HepG2 (cell line): ENCODE results near the gene SOX12. TPM values are rescaled to one million over a fixed set of nuclear protein-coding genes. Genes with fewer than 3 reads are reported as not detected.

Source experiments
- AKAP8 ChIP-seq: sonication (generic); formaldehyde crosslinking; IDR thresholded peaks from 2 replicates; pipeline ENCODE4 v1.5.1; 2020; ENCODE audit warnings: mild to moderate bottlenecking, missing genetic modification reagents
- ATF7 ChIP-seq, 2 experiments: fragments of 450-650 bp in 1 of 2; sonication (generic) in 1 of 2; formaldehyde crosslinking in 1 of 2; IDR thresholded peaks; 2 replicates each; pipeline versions ENCODE4 v1.4.0 to v1.6.1; 2016 to 2020; ENCODE audit warnings: antibody characterized with exemption in 1 of 2, mild to moderate bottlenecking in 1 of 2, missing genetic modification reagents in 1 of 2
- GLI4 ChIP-seq: sonication (generic); formaldehyde crosslinking; IDR thresholded peaks from 2 replicates; pipeline ENCODE4 v1.5.1; 2020; ENCODE audit warnings: missing genetic modification reagents, mild to moderate bottlenecking, moderate library complexity, borderline replicate concordance
- HHEX ChIP-seq: IDR thresholded peaks from 2 replicates; pipeline ENCODE4 v1.6.1; 2016; ENCODE audit warnings: control low read depth
- PTBP1 ChIP-seq: fragments of 200-400 bp; formaldehyde crosslinking; IDR thresholded peaks from 2 replicates; pipeline ENCODE4 v1.6.1; 2018; ENCODE audit warnings: low read length, low read depth; ENCODE audit not compliant: poor library complexity, severe bottlenecking
- SAP130 ChIP-seq: IDR thresholded peaks from 2 replicates; pipeline ENCODE4 v1.6.1; 2016; ENCODE audit warnings: low read depth
- SNRNP70 ChIP-seq: fragments of 200-400 bp; formaldehyde crosslinking; IDR thresholded peaks from 2 replicates; pipeline ENCODE4 v1.6.1; 2017; ENCODE audit warnings: mild to moderate bottlenecking, low read depth, low read length, moderate library complexity
- SUZ12 ChIP-seq: fragments of 150-350 bp; IDR thresholded peaks from 2 replicates; pipeline ENCODE4 v1.6.1; 2014; ENCODE audit warnings: low read depth, low read length
- ZFX ChIP-seq: sonication (generic); formaldehyde crosslinking; IDR thresholded peaks from 2 replicates; pipeline ENCODE4 v1.4.0; 2020; ENCODE audit warnings: mild to moderate bottlenecking, low read depth, missing genetic modification reagents, moderate library complexity
- ZNF329 ChIP-seq: sonication (generic); formaldehyde crosslinking; IDR thresholded peaks from 2 replicates; pipeline ENCODE4 v1.9.0; 2021; ENCODE audit warnings: low read depth, mild to moderate bottlenecking, missing genetic modification reagents
- ZNF383 ChIP-seq: sonication (generic); formaldehyde crosslinking; IDR thresholded peaks from 2 replicates; pipeline ENCODE4 v1.4.0; 2020; ENCODE audit warnings: missing genetic modification reagents, mild to moderate bottlenecking, borderline replicate concordance
- ZNF589 ChIP-seq: sonication (generic); formaldehyde crosslinking; conservative IDR thresholded peaks from 2 replicates; pipeline ENCODE4 v1.8.0; 2022; ENCODE audit warnings: mild to moderate bottlenecking, moderate library complexity, missing genetic modification reagents
- ZNF616 ChIP-seq: sonication (generic); formaldehyde crosslinking; IDR thresholded peaks from 2 replicates; pipeline ENCODE4 v1.5.0; 2020; ENCODE audit warnings: low read depth, mild to moderate bottlenecking, missing genetic modification reagents
- ZSCAN30 ChIP-seq: sonication (generic); formaldehyde crosslinking; IDR thresholded peaks from 2 replicates; pipeline ENCODE4 v1.5.0; 2020; ENCODE audit warnings: mild to moderate bottlenecking, missing genetic modification reagents
- polyA plus RNA-seq, 8 experiments: library from polyadenylated mRNA; depleted of rRNA in 3 of 8; stranded (reverse) in 7 of 8; unstranded in 1 of 8; fragments of >200 nt; fragmentation: Illumina TruSeq in 4 of 8; extraction: Trizol in 4 of 8; gene quantifications; 2 replicates each; pipeline versions ENCODE4 v1.2.1 to v1.2.3, GENCODE V29; 2011 to 2016; ENCODE audit warnings: low read depth in 4 of 8, missing spikeins in 1 of 8, mixed read lengths in 1 of 8; ENCODE audit not compliant: insufficient read depth in 1 of 8
- total RNA-seq, 5 experiments: library from RNA; depleted of rRNA; stranded (reverse); fragments of >200 nt; fragmentation: Illumina TruSeq; extraction: Trizol; gene quantifications; 2 replicates each; pipeline ENCODE4 v1.2.3, GENCODE V29; 2016; ENCODE audit warnings: low read depth in 1 of 5
- TF ChIP-seq, protein P1 (sequence below): IDR thresholded peaks from 2 replicates; pipeline ENCODE4 v1.6.1; 2012; ENCODE audit warnings: low read length, improper control_type of control experiment
- TF ChIP-seq, protein P2 (sequence below): sonication (generic); formaldehyde crosslinking; IDR thresholded peaks from 2 replicates; pipeline ENCODE4 v1.8.0; 2022; ENCODE audit warnings: missing genetic modification reagents, mild to moderate bottlenecking, borderline replicate concordance
- TF ChIP-seq, protein P3 (sequence below): fragments of 450-650 bp; IDR thresholded peaks from 2 replicates; pipeline ENCODE4 v1.6.1; 2016
- TF ChIP-seq, protein P4 (sequence below): IDR thresholded peaks from 2 replicates; pipeline ENCODE4 v1.6.1; 2012; ENCODE audit warnings: inconsistent platforms
- TF ChIP-seq, protein P5 (sequence below): sonication (generic); formaldehyde crosslinking; conservative IDR thresholded peaks from 2 replicates; pipeline ENCODE4 v1.5.0; 2020; ENCODE audit warnings: missing genetic modification reagents
- TF ChIP-seq, protein P6 (sequence below): sonication (generic); formaldehyde crosslinking; IDR thresholded peaks from 2 replicates; pipeline ENCODE4 v1.5.0; 2020; ENCODE audit warnings: missing genetic modification reagents

The SOX12 gene
- total and polyA plus RNA-seq, 2 of the 13 experiments (the other 11 are each of a cell fraction or from before 2014, with no cell fraction given), result 10.0 to 18.7 TPM

DNA sequence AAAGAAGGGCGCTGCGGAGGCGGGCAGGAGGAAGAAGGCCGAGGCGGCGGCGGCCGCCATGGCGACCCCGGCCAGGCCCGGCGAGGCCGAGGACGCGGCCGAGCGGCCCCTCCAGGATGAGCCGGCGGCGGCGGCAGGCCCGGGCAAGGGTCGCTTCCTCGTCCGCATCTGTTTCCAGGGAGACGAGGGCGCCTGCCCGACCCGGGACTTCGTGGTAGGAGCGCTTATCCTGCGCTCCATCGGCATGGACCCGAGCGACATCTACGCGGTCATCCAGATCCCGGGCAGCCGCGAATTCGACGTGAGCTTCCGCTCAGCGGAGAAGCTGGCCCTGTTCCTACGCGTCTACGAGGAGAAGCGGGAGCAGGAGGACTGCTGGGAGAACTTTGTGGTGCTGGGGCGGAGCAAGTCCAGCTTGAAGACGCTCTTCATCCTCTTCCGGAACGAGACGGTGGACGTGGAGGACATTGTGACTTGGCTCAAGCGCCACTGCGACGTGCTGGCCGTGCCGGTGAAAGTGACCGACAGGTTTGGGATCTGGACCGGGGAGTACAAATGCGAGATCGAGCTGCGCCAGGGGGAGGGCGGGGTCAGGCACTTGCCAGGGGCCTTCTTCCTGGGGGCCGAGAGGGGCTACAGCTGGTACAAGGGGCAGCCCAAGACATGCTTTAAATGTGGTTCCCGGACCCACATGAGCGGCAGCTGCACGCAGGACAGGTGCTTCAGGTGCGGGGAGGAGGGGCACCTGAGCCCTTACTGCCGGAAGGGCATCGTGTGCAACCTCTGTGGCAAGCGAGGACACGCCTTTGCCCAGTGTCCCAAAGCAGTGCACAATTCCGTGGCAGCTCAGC lies 27.2 kb upstream of the SOX12 start (continued):
- TF ChIP-seq, protein P1, sequence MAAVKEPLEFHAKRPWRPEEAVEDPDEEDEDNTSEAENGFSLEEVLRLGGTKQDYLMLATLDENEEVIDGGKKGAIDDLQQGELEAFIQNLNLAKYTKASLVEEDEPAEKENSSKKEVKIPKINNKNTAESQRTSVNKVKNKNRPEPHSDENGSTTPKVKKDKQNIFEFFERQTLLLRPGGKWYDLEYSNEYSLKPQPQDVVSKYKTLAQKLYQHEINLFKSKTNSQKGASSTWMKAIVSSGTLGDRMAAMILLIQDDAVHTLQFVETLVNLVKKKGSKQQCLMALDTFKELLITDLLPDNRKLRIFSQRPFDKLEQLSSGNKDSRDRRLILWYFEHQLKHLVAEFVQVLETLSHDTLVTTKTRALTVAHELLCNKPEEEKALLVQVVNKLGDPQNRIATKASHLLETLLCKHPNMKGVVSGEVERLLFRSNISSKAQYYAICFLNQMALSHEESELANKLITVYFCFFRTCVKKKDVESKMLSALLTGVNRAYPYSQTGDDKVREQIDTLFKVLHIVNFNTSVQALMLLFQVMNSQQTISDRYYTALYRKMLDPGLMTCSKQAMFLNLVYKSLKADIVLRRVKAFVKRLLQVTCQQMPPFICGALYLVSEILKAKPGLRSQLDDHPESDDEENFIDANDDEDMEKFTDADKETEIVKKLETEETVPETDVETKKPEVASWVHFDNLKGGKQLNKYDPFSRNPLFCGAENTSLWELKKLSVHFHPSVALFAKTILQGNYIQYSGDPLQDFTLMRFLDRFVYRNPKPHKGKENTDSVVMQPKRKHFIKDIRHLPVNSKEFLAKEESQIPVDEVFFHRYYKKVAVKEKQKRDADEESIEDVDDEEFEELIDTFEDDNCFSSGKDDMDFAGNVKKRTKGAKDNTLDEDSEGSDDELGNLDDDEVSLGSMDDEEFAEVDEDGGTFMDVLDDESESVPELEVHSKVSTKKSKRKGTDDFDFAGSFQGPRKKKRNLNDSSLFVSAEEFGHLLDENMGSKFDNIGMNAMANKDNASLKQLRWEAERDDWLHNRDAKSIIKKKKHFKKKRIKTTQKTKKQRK, result no peak
- TF ChIP-seq SNRNP70 (no peak), PTBP1 (no peak), ZFX (CRISPR knock-in tag) (peak; percentile 4; the same call in 1 of the 2 replicates), ZNF589 (CRISPR knock-in tag) (0 out of 2 replicates have a peak, but pooled peaks have one; percentile 18), SAP130 (CRISPR knock-in tag) (peak; percentile 85), HHEX (CRISPR knock-in tag) (no peak), ZSCAN30 (CRISPR knock-in tag) (no peak; the same call in 1 of the 2 replicates), AKAP8 (CRISPR knock-in tag) (no peak), SUZ12 (no peak), GLI4 (CRISPR knock-in tag) (peak; percentile 65; the same call in 1 of the 2 replicates), ZNF329 (CRISPR knock-in tag) (peak; percentile 13; the same call in 1 of the 2 replicates), ZNF383 (no peak; the same call in 1 of the 2 replicates), ATF7 (IDR thresholded peaks at IDR 0.05) (no peak), ATF7 (CRISPR knock-in tag; IDR thresholded peaks at IDR 0.05) (no peak), ZNF616 (CRISPR knock-in tag) (no peak)
- TF ChIP-seq, protein P2, sequence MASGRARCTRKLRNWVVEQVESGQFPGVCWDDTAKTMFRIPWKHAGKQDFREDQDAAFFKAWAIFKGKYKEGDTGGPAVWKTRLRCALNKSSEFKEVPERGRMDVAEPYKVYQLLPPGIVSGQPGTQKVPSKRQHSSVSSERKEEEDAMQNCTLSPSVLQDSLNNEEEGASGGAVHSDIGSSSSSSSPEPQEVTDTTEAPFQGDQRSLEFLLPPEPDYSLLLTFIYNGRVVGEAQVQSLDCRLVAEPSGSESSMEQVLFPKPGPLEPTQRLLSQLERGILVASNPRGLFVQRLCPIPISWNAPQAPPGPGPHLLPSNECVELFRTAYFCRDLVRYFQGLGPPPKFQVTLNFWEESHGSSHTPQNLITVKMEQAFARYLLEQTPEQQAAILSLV (CRISPR knock-in tag), result peak; percentile 51; the same call in 1 of the 2 replicates
- TF ChIP-seq, protein P3, sequence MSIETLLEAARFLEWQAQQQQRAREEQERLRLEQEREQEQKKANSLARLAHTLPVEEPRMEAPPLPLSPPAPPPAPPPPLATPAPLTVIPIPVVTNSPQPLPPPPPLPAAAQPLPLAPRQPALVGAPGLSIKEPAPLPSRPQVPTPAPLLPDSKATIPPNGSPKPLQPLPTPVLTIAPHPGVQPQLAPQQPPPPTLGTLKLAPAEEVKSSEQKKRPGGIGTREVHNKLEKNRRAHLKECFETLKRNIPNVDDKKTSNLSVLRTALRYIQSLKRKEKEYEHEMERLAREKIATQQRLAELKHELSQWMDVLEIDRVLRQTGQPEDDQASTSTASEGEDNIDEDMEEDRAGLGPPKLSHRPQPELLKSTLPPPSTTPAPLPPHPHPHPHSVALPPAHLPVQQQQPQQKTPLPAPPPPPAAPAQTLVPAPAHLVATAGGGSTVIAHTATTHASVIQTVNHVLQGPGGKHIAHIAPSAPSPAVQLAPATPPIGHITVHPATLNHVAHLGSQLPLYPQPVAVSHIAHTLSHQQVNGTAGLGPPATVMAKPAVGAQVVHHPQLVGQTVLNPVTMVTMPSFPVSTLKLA, result no peak
- TF ChIP-seq, protein P4, sequence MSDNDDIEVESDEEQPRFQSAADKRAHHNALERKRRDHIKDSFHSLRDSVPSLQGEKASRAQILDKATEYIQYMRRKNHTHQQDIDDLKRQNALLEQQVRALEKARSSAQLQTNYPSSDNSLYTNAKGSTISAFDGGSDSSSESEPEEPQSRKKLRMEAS, result peak; percentile 68
- TF ChIP-seq, protein P5, sequence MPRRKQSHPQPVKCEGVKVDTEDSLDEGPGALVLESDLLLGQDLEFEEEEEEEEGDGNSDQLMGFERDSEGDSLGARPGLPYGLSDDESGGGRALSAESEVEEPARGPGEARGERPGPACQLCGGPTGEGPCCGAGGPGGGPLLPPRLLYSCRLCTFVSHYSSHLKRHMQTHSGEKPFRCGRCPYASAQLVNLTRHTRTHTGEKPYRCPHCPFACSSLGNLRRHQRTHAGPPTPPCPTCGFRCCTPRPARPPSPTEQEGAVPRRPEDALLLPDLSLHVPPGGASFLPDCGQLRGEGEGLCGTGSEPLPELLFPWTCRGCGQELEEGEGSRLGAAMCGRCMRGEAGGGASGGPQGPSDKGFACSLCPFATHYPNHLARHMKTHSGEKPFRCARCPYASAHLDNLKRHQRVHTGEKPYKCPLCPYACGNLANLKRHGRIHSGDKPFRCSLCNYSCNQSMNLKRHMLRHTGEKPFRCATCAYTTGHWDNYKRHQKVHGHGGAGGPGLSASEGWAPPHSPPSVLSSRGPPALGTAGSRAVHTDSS (CRISPR knock-in tag), result 0 out of 2 replicates have a peak, but pooled peaks have one; percentile 62
- TF ChIP-seq, protein P6, sequence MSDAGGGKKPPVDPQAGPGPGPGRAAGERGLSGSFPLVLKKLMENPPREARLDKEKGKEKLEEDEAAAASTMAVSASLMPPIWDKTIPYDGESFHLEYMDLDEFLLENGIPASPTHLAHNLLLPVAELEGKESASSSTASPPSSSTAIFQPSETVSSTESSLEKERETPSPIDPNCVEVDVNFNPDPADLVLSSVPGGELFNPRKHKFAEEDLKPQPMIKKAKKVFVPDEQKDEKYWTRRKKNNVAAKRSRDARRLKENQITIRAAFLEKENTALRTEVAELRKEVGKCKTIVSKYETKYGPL (CRISPR knock-in tag), result no peak
